Epithelial cell of esophagus (primary cell): ENCODE data around the gene ZNF442.
"Not testable (repeated sequence)": the region's sequence is repeated elsewhere in the genome, so short reads cannot be mapped to it uniquely, and the experiment has no call there.

Experiments used
- DNase-seq: peaks from one replicate; pipeline ENCODE4 v3.0.0; 2010; ENCODE audit warnings: low read depth
- H3K4me3 ChIP-seq: 2 replicates; pipeline ENCODE4 v1.5.1; 2011; ENCODE audit warnings: mild to moderate bottlenecking, low read length, control low read depth
- TF ChIP-seq, protein P1 (sequence below): IDR thresholded peaks from 2 replicates; pipeline ENCODE4 v1.5.1; 2011; ENCODE audit warnings: low read depth, mild to moderate bottlenecking, low read length, control low read depth, inconsistent platforms; ENCODE audit not compliant: insufficient read depth; ENCODE audit errors: missing control alignments

Gene ZNF442

DNA sequence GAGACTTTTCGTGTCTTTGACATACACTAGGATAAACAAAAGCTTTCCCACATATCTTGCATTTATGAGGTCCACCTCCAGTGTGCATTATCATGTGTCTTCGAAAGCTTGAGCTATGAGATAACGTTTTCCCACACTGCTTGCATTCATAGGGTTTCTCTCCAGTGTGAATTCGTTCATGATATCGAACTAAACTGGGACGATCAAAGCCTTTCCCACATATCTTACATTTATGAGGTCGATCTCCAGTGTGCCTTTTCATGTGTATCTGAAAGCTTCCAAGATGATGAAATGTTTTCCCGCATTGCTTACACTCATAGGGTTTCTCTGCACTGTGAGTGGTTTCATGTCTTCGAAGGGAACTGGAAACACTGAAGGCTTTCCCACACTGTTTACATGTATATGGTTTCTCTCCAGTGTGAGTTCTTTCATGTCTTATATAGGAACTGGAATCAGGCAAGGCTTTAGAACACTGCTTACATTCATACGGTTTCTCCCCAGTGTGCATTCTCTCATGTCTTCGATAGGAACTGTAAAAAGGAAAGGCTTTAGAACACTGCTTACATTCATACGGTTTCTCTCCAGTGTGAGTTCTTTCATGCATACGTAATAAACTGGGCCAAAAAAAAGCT, 46.6 kb downstream of the ZNF442 start:
- no peak overlapping the region for H3K4me3 ChIP-seq
- DNase-seq: no peak

DNA sequence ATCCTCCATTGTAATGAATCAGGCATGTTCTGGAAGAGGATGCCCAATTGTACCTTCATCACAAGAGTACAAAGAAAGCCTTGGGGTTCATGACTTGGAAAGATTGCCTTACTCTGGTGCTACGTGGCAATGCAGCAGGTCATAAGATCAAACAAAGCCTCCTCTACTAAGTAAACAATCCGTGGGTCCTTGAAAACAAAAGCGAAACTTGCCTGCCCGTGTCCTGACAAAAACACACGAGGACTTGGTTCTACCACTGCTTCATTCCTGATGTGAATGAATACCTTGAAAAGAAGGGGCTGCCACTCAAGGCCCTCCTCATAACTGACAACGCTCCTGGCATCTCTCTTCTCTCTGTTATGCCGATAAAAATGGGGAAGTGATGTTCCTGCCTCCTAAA, 50.9 kb downstream of the ZNF442 start:
- H3K4me3 ChIP-seq: no peak overlapping the region
- TF ChIP-seq, protein P1, sequence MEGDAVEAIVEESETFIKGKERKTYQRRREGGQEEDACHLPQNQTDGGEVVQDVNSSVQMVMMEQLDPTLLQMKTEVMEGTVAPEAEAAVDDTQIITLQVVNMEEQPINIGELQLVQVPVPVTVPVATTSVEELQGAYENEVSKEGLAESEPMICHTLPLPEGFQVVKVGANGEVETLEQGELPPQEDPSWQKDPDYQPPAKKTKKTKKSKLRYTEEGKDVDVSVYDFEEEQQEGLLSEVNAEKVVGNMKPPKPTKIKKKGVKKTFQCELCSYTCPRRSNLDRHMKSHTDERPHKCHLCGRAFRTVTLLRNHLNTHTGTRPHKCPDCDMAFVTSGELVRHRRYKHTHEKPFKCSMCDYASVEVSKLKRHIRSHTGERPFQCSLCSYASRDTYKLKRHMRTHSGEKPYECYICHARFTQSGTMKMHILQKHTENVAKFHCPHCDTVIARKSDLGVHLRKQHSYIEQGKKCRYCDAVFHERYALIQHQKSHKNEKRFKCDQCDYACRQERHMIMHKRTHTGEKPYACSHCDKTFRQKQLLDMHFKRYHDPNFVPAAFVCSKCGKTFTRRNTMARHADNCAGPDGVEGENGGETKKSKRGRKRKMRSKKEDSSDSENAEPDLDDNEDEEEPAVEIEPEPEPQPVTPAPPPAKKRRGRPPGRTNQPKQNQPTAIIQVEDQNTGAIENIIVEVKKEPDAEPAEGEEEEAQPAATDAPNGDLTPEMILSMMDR: no peak
- DNase-seq: no peak

More for the DNA sequence above, 46.6 kb downstream of the ZNF442 start:
- TF ChIP-seq, protein P1: no peak

DNA sequence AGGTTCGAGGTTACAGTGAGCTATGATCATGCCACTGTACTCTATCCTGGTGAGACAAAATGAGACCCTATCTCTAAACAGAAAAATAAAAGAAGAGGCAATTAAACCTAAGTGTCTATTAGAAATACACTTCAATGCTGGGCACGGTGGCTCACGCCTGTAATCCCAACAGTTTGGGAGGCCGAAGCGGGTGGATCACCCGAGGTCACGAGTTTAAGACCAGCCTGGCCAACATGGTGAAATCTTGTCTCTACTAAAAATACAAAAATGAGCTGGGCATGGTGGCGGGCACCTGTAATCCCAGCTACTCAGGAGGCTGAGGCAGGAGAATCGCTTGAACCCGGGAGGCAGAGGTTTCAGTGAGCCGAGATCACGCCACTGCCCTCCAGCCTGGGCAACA, 56.6 kb downstream of the ZNF442 start:
- DNase-seq, H3K4me3 ChIP-seq: not testable (repeated sequence)
